Tibial nerve (tissue), 4 donors: ENCODE measurements around the gene C12orf43.

Experiments used
- EP300 ChIP-seq, 2 donors: sonication (generic); formaldehyde crosslinking; IDR thresholded peaks; one replicate each; pipeline ENCODE4 v1.6.1; 2017; ENCODE audit warnings: antibody characterized with exemption in 2 of 2, mild to moderate bottlenecking in 1 of 2
- POLR2A ChIP-seq, 2 donors: fragments of 450-650 bp; IDR thresholded peaks; one replicate each; pipeline ENCODE4 v1.6.1; 2017; ENCODE audit warnings: antibody characterized with exemption in 2 of 2, mild to moderate bottlenecking in 2 of 2, moderate library complexity in 2 of 2
- TF ChIP-seq, protein P1 (sequence below), 5 experiments: fragments of 200-600 bp in 3 of 5; fragments of 450-650 bp in 2 of 5; sonication (generic) in 3 of 5; IDR thresholded peaks; one replicate each; pipeline ENCODE4 v1.5.1; 2016 to 2019; ENCODE audit warnings: antibody characterized with exemption in 5 of 5, mild to moderate bottlenecking in 3 of 5, moderate library complexity in 2 of 5

DNA sequence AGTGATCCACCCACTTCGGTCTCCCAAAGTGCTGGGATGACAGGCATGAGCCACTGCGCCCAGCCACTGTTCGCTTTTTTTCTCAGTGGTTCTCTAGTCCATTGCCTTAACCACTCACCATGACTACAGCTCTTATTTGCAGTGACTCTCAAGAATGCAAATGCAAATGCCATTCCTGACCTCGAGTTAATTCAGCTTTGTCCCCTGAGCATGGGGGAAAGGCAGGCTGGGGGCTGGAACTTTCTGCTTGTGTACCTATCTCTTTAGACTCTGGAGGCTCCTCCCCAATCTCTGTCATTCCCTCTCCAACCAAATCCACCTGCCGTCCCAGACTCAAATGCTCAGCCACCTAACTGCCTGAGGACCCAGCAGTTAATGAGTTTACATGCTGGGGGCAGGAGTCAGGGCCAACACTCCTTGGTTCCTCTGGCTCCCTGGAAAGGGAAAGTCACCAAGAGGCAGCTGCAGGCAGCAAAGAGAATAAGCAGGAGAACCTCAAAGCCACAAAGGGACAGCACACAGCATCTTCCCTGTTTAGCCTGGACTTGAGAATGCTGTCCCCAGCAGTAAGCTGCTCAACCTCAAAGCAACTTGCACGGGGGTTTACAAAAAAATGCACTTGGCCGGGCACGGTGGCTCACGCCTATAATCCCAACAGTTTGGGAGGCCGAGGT lies 43.3 kb downstream of the C12orf43 start:
- TF ChIP-seq, protein P1, sequence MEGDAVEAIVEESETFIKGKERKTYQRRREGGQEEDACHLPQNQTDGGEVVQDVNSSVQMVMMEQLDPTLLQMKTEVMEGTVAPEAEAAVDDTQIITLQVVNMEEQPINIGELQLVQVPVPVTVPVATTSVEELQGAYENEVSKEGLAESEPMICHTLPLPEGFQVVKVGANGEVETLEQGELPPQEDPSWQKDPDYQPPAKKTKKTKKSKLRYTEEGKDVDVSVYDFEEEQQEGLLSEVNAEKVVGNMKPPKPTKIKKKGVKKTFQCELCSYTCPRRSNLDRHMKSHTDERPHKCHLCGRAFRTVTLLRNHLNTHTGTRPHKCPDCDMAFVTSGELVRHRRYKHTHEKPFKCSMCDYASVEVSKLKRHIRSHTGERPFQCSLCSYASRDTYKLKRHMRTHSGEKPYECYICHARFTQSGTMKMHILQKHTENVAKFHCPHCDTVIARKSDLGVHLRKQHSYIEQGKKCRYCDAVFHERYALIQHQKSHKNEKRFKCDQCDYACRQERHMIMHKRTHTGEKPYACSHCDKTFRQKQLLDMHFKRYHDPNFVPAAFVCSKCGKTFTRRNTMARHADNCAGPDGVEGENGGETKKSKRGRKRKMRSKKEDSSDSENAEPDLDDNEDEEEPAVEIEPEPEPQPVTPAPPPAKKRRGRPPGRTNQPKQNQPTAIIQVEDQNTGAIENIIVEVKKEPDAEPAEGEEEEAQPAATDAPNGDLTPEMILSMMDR (IDR thresholded peaks at IDR 0.05) = no peak
- no peak for TF ChIP-seq POLR2A (IDR thresholded peaks at IDR 0.05)
- no peak for TF ChIP-seq EP300 (IDR thresholded peaks at IDR 0.05)
